NCI-H446 treated with DMSO at 0.1 percent for 48 hours (cell line): Measurements from ENCODE around the gene ZNF775.

ENCODE experiments used
- DNase-seq: peaks from one replicate; lab custom pipeline; 2025; lab: John Stamatoyannopoulos, UW

Gene ZNF775

GRCh38 chr7:150412518-150413488 lies 33.7 kb downstream of the ZNF775 start:
- DNase-seq, result no peak

- DNase-seq, result no peak
Measured at GRCh38 chr7:150413640-150414081, 34.5 kb downstream of the ZNF775 start.

- DNase-seq, result no peak
Measured at GRCh38 chr7:150415161-150416153, 36.3 kb downstream of the ZNF775 start.

GRCh38 chr7:150417239-150417638 lies 38.1 kb downstream of the ZNF775 start:
- no peak for DNase-seq

GRCh38 chr7:150417863-150418262 lies 38.7 kb downstream of the ZNF775 start:
- no peak for DNase-seq

GRCh38 chr7:150420242-150420641 lies 41.1 kb downstream of the ZNF775 start:
- DNase-seq, result no peak

GRCh38 chr7:150420987-150421674 lies 42.0 kb downstream of the ZNF775 start:
- peak; percentile 59 for DNase-seq

GRCh38 chr7:150421831-150422230 lies 42.7 kb downstream of the ZNF775 start:
- no peak for DNase-seq

GRCh38 chr7:150425670-150426069 lies 46.5 kb downstream of the ZNF775 start:
- no peak for DNase-seq

GRCh38 chr7:150428671-150429451 lies 49.7 kb downstream of the ZNF775 start:
- DNase-seq, result peak; percentile 73

- no peak for DNase-seq
Measured at GRCh38 chr7:150429699-150430098, 50.6 kb downstream of the ZNF775 start.

GRCh38 chr7:150430465-150431085 lies 51.4 kb downstream of the ZNF775 start:
- DNase-seq, result no peak

- DNase-seq, result no peak
Measured at GRCh38 chr7:150431839-150432658, 52.9 kb downstream of the ZNF775 start.

- no peak for DNase-seq
Measured at GRCh38 chr7:150432915-150433892, 54.1 kb downstream of the ZNF775 start.

- DNase-seq, result no peak
Measured at GRCh38 chr7:150434240-150434639, 55.1 kb downstream of the ZNF775 start.

GRCh38 chr7:150435047-150435389 lies 55.9 kb downstream of the ZNF775 start:
- no peak for DNase-seq

GRCh38 chr7:150435390-150436073 lies 56.4 kb downstream of the ZNF775 start:
- no peak for DNase-seq

GRCh38 chr7:150439967-150440366 lies 60.8 kb downstream of the ZNF775 start:
- no peak for DNase-seq
